ENCODE measurements around the gene FAF1.

The FAF1 gene

GRCh38 chr1:50812346-50812745, 147.7 kb downstream of the FAF1 start:
- H3K27me3 ChIP-seq (replicated peaks; ENCODE audit: control insufficient read depth, insufficient read depth, low read length): no peaks in the 10 kb centered on the region
- TF ChIP-seq CTCF (IDR thresholded peaks at IDR 0.05; ENCODE audit: insufficient read depth, low read length, poor library complexity, severe bottlenecking): no peak
- H3K36me3 ChIP-seq (ENCODE audit: control insufficient read depth, insufficient read depth, low read length): no peaks in the 10 kb centered on the region
- H3K4me3 ChIP-seq (replicated peaks; ENCODE audit: low read depth, low read length): no peak overlapping the region
- no peak for DNase-seq (ENCODE audit: extremely low read depth, insufficient read length)

GRCh38 chr1:50808296-50808695, 151.8 kb downstream of the FAF1 start:
- no peak for TF ChIP-seq CTCF (IDR thresholded peaks at IDR 0.05; ENCODE audit: insufficient read depth, low read length, poor library complexity, severe bottlenecking)
- H3K4me3 ChIP-seq (replicated peaks; ENCODE audit: low read depth, low read length): no peak overlapping the region
- DNase-seq (ENCODE audit: extremely low read depth, insufficient read length): no peak
- H3K27me3 ChIP-seq (replicated peaks; ENCODE audit: control insufficient read depth, insufficient read depth, low read length): no peaks in the 10 kb centered on the region
- H3K36me3 ChIP-seq (ENCODE audit: control insufficient read depth, insufficient read depth, low read length): no peaks in the 10 kb centered on the region

- DNase-seq (ENCODE audit: extremely low read depth, insufficient read length): no peak
- H3K27me3 ChIP-seq (replicated peaks; ENCODE audit: control insufficient read depth, insufficient read depth, low read length): no peaks in the 10 kb centered on the region
- no peaks in the 10 kb centered on the region for H3K36me3 ChIP-seq (ENCODE audit: control insufficient read depth, insufficient read depth, low read length)
- TF ChIP-seq CTCF (IDR thresholded peaks at IDR 0.05; ENCODE audit: insufficient read depth, low read length, poor library complexity, severe bottlenecking): no peak
- H3K4me3 ChIP-seq (replicated peaks; ENCODE audit: low read depth, low read length): no peak overlapping the region
Measured at GRCh38 chr1:50796272-50796671, 163.8 kb downstream of the FAF1 start.

GRCh38 chr1:50793521-50793920, 166.5 kb downstream of the FAF1 start:
- Histone ChIP-seq H3K4me3 (replicated peaks; ENCODE audit: low read depth, low read length) (no peak overlapping the region), H3K27me3 (replicated peaks; ENCODE audit: control insufficient read depth, insufficient read depth, low read length) (no peaks in the 10 kb centered on the region), H3K36me3 (ENCODE audit: control insufficient read depth, insufficient read depth, low read length) (no peaks in the 10 kb centered on the region)
- no peak for TF ChIP-seq CTCF (IDR thresholded peaks at IDR 0.05; ENCODE audit: insufficient read depth, low read length, poor library complexity, severe bottlenecking)
- DNase-seq (ENCODE audit: extremely low read depth, insufficient read length): no peak

- TF ChIP-seq CTCF (IDR thresholded peaks at IDR 0.05; ENCODE audit: insufficient read depth, low read length, poor library complexity, severe bottlenecking): no peak
- H3K27me3 ChIP-seq (replicated peaks; ENCODE audit: control insufficient read depth, insufficient read depth, low read length): no peaks in the 10 kb centered on the region
- no peaks in the 10 kb centered on the region for H3K36me3 ChIP-seq (ENCODE audit: control insufficient read depth, insufficient read depth, low read length)
- no peak for DNase-seq (ENCODE audit: extremely low read depth, insufficient read length)
- no peak overlapping the region for H3K4me3 ChIP-seq (replicated peaks; ENCODE audit: low read depth, low read length)
Measured at GRCh38 chr1:50787266-50787665, 172.8 kb downstream of the FAF1 start.

GRCh38 chr1:50783286-50783685, 176.8 kb downstream of the FAF1 start:
- TF ChIP-seq CTCF (IDR thresholded peaks at IDR 0.05; ENCODE audit: insufficient read depth, low read length, poor library complexity, severe bottlenecking): no peak
- no peak for DNase-seq (ENCODE audit: extremely low read depth, insufficient read length)
- Histone ChIP-seq H3K36me3 (ENCODE audit: control insufficient read depth, insufficient read depth, low read length) (peaks cover 7% of the 10 kb centered on the region), H3K4me3 (replicated peaks; ENCODE audit: low read depth, low read length) (no peak overlapping the region), H3K27me3 (replicated peaks; ENCODE audit: control insufficient read depth, insufficient read depth, low read length) (no peaks in the 10 kb centered on the region)
